Measurements from ENCODE around the gene ADCYAP1R1.

Gene ADCYAP1R1

GRCh38 chr7:31044529-31044928 is 7.6 kb upstream of the ADCYAP1R1 start:
- no peak overlapping the region for H3K27ac ChIP-seq (ENCODE audit: low read length)
- no peaks in the 10 kb centered on the region for H3K36me3 ChIP-seq (ENCODE audit: control insufficient read depth in 1 of 2, insufficient read depth in 2 of 2, low read length in 2 of 2)
- no peaks in the 10 kb centered on the region for H3K9me3 ChIP-seq (ENCODE audit: control insufficient read depth in 1 of 2, low read length in 2 of 2)

GRCh38 chr7:31046723-31047122 is 5.4 kb upstream of the ADCYAP1R1 start:
- Histone ChIP-seq H3K4me1 (ENCODE audit: control insufficient read depth in 1 of 2, insufficient read depth in 2 of 2, low read length in 2 of 2) (no peaks in the 10 kb centered on the region), H3K4me3 (ENCODE audit: low read depth in 1 of 2, low read length in 2 of 2) (no peak overlapping the region), H3K9me3 (ENCODE audit: control insufficient read depth in 1 of 2, low read length in 2 of 2) (no peaks in the 10 kb centered on the region), H3K36me3 (ENCODE audit: control insufficient read depth in 1 of 2, insufficient read depth in 2 of 2, low read length in 2 of 2) (no peaks in the 10 kb centered on the region), H3K27ac (ENCODE audit: low read length) (no peak overlapping the region), H3K27me3 (ENCODE audit: low read depth, low read length) (no peaks in the 10 kb centered on the region)

More at GRCh38 chr7:31044529-31044928, 7.6 kb upstream of the ADCYAP1R1 start:
- Histone ChIP-seq H3K4me1 (ENCODE audit: control insufficient read depth in 1 of 2, insufficient read depth in 2 of 2, low read length in 2 of 2) (no peaks in the 10 kb centered on the region), H3K4me3 (ENCODE audit: low read depth in 1 of 2, low read length in 2 of 2) (no peak overlapping the region), H3K27me3 (ENCODE audit: low read depth, low read length) (no peaks in the 10 kb centered on the region)

- Histone ChIP-seq H3K27me3 (ENCODE audit: low read depth, low read length) (peaks cover 1% of the 10 kb centered on the region), H3K36me3 (ENCODE audit: control insufficient read depth in 1 of 2, insufficient read depth in 2 of 2, low read length in 2 of 2) (no peaks in the 10 kb centered on the region), H3K27ac (ENCODE audit: low read length) (no peak overlapping the region), H3K4me3 (ENCODE audit: low read depth in 1 of 2, low read length in 2 of 2) (no peak overlapping the region), H3K9me3 (ENCODE audit: control insufficient read depth in 1 of 2, low read length in 2 of 2) (no peaks in the 10 kb centered on the region), H3K4me1 (ENCODE audit: control insufficient read depth in 1 of 2, insufficient read depth in 2 of 2, low read length in 2 of 2) (peaks cover 0 to 1% of the 10 kb centered on the region in 2 donors)
Observed at GRCh38 chr7:31047313-31048146, 4.6 kb upstream of the ADCYAP1R1 start.

GRCh38 chr7:31049005-31049765 is 2.9 kb upstream of the ADCYAP1R1 start:
- H3K4me3 ChIP-seq (ENCODE audit: low read depth in 1 of 2, low read length in 2 of 2), result no peak overlapping the region
- peaks cover 0 to 11% of the 10 kb centered on the region in 2 donors for H3K4me1 ChIP-seq (ENCODE audit: control insufficient read depth in 1 of 2, insufficient read depth in 2 of 2, low read length in 2 of 2)
- no peaks in the 10 kb centered on the region for H3K9me3 ChIP-seq (ENCODE audit: control insufficient read depth in 1 of 2, low read length in 2 of 2)
- peaks cover 11% of the 10 kb centered on the region for H3K27me3 ChIP-seq (ENCODE audit: low read depth, low read length)
- H3K27ac ChIP-seq (ENCODE audit: low read length), result no peak overlapping the region
- H3K36me3 ChIP-seq (ENCODE audit: control insufficient read depth in 1 of 2, insufficient read depth in 2 of 2, low read length in 2 of 2), result no peaks in the 10 kb centered on the region

- Histone ChIP-seq H3K9me3 (ENCODE audit: control insufficient read depth in 1 of 2, low read length in 2 of 2) (no peaks in the 10 kb centered on the region), H3K4me3 (ENCODE audit: low read depth in 1 of 2, low read length in 2 of 2) (peak overlapping the region in 1 of 2 donors; percentile 54), H3K4me1 (ENCODE audit: control insufficient read depth in 1 of 2, insufficient read depth in 2 of 2, low read length in 2 of 2) (peaks cover 0 to 11% of the 10 kb centered on the region in 2 donors), H3K36me3 (ENCODE audit: control insufficient read depth in 1 of 2, insufficient read depth in 2 of 2, low read length in 2 of 2) (no peaks in the 10 kb centered on the region), H3K27me3 (ENCODE audit: low read depth, low read length) (peaks cover 15% of the 10 kb centered on the region), H3K27ac (ENCODE audit: low read length) (no peak overlapping the region)
Observed at GRCh38 chr7:31052487-31052840, 356 bp downstream of the ADCYAP1R1 start.

- peaks cover 0 to 11% of the 10 kb centered on the region in 2 donors for H3K4me1 ChIP-seq (ENCODE audit: control insufficient read depth in 1 of 2, insufficient read depth in 2 of 2, low read length in 2 of 2)
- H3K27ac ChIP-seq (ENCODE audit: low read length), result no peak overlapping the region
- no peaks in the 10 kb centered on the region for H3K9me3 ChIP-seq (ENCODE audit: control insufficient read depth in 1 of 2, low read length in 2 of 2)
- peaks cover 15% of the 10 kb centered on the region for H3K27me3 ChIP-seq (ENCODE audit: low read depth, low read length)
- H3K36me3 ChIP-seq (ENCODE audit: control insufficient read depth in 1 of 2, insufficient read depth in 2 of 2, low read length in 2 of 2), result no peaks in the 10 kb centered on the region
- peak overlapping the region; percentile 11 to 54 for H3K4me3 ChIP-seq (ENCODE audit: low read depth in 1 of 2, low read length in 2 of 2)
Observed at GRCh38 chr7:31052841-31053601, 913 bp downstream of the ADCYAP1R1 start.

GRCh38 chr7:31053986-31054385 is 1.9 kb downstream of the ADCYAP1R1 start:
- no peaks in the 10 kb centered on the region for H3K9me3 ChIP-seq (ENCODE audit: control insufficient read depth in 1 of 2, low read length in 2 of 2)
- H3K27ac ChIP-seq (ENCODE audit: low read length), result no peak overlapping the region
- H3K4me1 ChIP-seq (ENCODE audit: control insufficient read depth in 1 of 2, insufficient read depth in 2 of 2, low read length in 2 of 2), result peaks cover 0 to 11% of the 10 kb centered on the region in 2 donors
- H3K27me3 ChIP-seq (ENCODE audit: low read depth, low read length), result peaks cover 15% of the 10 kb centered on the region
- peak overlapping the region; percentile 11 to 54 for H3K4me3 ChIP-seq (ENCODE audit: low read depth in 1 of 2, low read length in 2 of 2)
- no peaks in the 10 kb centered on the region for H3K36me3 ChIP-seq (ENCODE audit: control insufficient read depth in 1 of 2, insufficient read depth in 2 of 2, low read length in 2 of 2)

GRCh38 chr7:31054608-31055278 is 2.6 kb downstream of the ADCYAP1R1 start:
- Histone ChIP-seq H3K36me3 (ENCODE audit: control insufficient read depth in 1 of 2, insufficient read depth in 2 of 2, low read length in 2 of 2) (no peaks in the 10 kb centered on the region), H3K27ac (ENCODE audit: low read length) (no peak overlapping the region), H3K9me3 (ENCODE audit: control insufficient read depth in 1 of 2, low read length in 2 of 2) (no peaks in the 10 kb centered on the region), H3K4me1 (ENCODE audit: control insufficient read depth in 1 of 2, insufficient read depth in 2 of 2, low read length in 2 of 2) (peaks cover 0 to 18% of the 10 kb centered on the region in 2 donors), H3K27me3 (ENCODE audit: low read depth, low read length) (peaks cover 15% of the 10 kb centered on the region), H3K4me3 (ENCODE audit: low read depth in 1 of 2, low read length in 2 of 2) (peak overlapping the region in 1 of 2 donors; percentile 54)

GRCh38 chr7:31055471-31055870 is 3.4 kb downstream of the ADCYAP1R1 start:
- Histone ChIP-seq H3K36me3 (ENCODE audit: control insufficient read depth in 1 of 2, insufficient read depth in 2 of 2, low read length in 2 of 2) (no peaks in the 10 kb centered on the region), H3K27me3 (ENCODE audit: low read depth, low read length) (peaks cover 15% of the 10 kb centered on the region), H3K4me3 (ENCODE audit: low read depth in 1 of 2, low read length in 2 of 2) (no peak overlapping the region), H3K27ac (ENCODE audit: low read length) (no peak overlapping the region), H3K9me3 (ENCODE audit: control insufficient read depth in 1 of 2, low read length in 2 of 2) (no peaks in the 10 kb centered on the region), H3K4me1 (ENCODE audit: control insufficient read depth in 1 of 2, insufficient read depth in 2 of 2, low read length in 2 of 2) (peaks cover 0 to 18% of the 10 kb centered on the region in 2 donors)

- no peaks in the 10 kb centered on the region for H3K9me3 ChIP-seq (ENCODE audit: control insufficient read depth in 1 of 2, low read length in 2 of 2)
- H3K4me1 ChIP-seq (ENCODE audit: control insufficient read depth in 1 of 2, insufficient read depth in 2 of 2, low read length in 2 of 2), result peaks cover 0 to 18% of the 10 kb centered on the region in 2 donors
- H3K36me3 ChIP-seq (ENCODE audit: control insufficient read depth in 1 of 2, insufficient read depth in 2 of 2, low read length in 2 of 2), result no peaks in the 10 kb centered on the region
- H3K27ac ChIP-seq (ENCODE audit: low read length), result no peak overlapping the region
- no peak overlapping the region for H3K4me3 ChIP-seq (ENCODE audit: low read depth in 1 of 2, low read length in 2 of 2)
- H3K27me3 ChIP-seq (ENCODE audit: low read depth, low read length), result peaks cover 15% of the 10 kb centered on the region
Observed at GRCh38 chr7:31056775-31057346, 4.8 kb downstream of the ADCYAP1R1 start.

Data from muscle layer of duodenum (tissue), 2 donors.